Measurements from ENCODE around the gene CPSF4L. TPM values are rescaled to one million over a fixed set of nuclear protein-coding genes. Genes with fewer than 3 reads are reported as not detected.

The CPSF4L gene
- polyA plus RNA-seq, 2 of the 4 experiments (the other 2 are of a cell fraction): 0.13 TPM; not detected in 1

DNA sequence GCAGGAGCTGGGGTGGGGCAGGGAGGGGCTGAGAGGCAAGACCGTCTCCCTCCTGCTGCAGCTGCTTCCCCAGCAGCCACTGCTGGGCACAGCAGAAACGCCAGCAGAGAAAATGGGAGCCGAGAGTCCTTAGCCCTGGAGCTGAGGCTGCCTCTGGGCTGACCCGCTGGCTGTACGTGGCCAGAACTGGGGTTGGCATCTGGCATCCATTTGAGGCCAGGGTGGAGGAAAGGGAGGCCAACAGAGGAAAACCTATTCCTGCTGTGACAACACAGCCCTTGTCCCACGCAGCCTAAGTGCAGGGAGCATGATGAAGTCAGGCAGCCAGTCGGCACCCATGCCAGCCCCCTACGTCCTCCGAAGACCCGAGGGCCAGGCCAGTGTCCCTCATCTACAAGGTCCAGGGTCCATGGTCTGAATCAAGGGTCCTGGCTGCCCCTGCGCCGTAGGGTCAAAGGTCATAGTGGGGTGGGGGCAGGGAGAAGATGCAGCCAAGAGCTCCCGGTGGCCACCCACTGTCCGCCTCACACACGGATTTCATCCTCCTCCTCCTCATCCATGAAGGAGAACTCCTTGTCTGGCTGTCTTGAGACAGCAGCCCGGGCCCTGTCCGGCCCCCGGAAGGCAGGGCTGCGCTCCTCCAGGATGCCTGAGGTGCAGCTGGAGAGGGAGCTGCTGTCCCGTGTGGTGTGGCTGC lies 23.4 kb upstream of the CPSF4L start:
- WGBS (ENCODE audit: missing lambda C conversion rate): 86% methylated on average over 17 of the region's 20 CpGs
- peak overlapping the region in 1 of 2 experiments; percentile 46; a peak in 2 of 6 replicates for H3K27ac ChIP-seq
- ATAC-seq: no peak
- no peak for TF ChIP-seq CHD2 (IDR thresholded peaks at IDR 0.05; ENCODE audit: low read length, partially characterized antibody)
- TF ChIP-seq, protein P1, sequence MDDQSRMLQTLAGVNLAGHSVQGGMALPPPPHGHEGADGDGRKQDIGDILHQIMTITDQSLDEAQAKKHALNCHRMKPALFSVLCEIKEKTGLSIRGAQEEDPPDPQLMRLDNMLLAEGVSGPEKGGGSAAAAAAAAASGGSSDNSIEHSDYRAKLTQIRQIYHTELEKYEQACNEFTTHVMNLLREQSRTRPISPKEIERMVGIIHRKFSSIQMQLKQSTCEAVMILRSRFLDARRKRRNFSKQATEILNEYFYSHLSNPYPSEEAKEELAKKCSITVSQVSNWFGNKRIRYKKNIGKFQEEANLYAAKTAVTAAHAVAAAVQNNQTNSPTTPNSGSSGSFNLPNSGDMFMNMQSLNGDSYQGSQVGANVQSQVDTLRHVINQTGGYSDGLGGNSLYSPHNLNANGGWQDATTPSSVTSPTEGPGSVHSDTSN (IDR thresholded peaks at IDR 0.05): no peak
- TF ChIP-seq HEYL (CRISPR knock-in tag; IDR thresholded peaks at IDR 0.05): no peak
- TF ChIP-seq, protein P2, sequence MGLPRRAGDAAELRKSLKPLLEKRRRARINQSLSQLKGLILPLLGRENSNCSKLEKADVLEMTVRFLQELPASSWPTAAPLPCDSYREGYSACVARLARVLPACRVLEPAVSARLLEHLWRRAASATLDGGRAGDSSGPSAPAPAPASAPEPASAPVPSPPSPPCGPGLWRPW (IDR thresholded peaks at IDR 0.05): no peak
- TF ChIP-seq, protein P3, sequence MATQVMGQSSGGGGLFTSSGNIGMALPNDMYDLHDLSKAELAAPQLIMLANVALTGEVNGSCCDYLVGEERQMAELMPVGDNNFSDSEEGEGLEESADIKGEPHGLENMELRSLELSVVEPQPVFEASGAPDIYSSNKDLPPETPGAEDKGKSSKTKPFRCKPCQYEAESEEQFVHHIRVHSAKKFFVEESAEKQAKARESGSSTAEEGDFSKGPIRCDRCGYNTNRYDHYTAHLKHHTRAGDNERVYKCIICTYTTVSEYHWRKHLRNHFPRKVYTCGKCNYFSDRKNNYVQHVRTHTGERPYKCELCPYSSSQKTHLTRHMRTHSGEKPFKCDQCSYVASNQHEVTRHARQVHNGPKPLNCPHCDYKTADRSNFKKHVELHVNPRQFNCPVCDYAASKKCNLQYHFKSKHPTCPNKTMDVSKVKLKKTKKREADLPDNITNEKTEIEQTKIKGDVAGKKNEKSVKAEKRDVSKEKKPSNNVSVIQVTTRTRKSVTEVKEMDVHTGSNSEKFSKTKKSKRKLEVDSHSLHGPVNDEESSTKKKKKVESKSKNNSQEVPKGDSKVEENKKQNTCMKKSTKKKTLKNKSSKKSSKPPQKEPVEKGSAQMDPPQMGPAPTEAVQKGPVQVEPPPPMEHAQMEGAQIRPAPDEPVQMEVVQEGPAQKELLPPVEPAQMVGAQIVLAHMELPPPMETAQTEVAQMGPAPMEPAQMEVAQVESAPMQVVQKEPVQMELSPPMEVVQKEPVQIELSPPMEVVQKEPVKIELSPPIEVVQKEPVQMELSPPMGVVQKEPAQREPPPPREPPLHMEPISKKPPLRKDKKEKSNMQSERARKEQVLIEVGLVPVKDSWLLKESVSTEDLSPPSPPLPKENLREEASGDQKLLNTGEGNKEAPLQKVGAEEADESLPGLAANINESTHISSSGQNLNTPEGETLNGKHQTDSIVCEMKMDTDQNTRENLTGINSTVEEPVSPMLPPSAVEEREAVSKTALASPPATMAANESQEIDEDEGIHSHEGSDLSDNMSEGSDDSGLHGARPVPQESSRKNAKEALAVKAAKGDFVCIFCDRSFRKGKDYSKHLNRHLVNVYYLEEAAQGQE (IDR thresholded peaks at IDR 0.05): no peak
- TF ChIP-seq TP53 (CRISPR knock-in tag; IDR thresholded peaks at IDR 0.05): no peak
- TF ChIP-seq KDM1A (IDR thresholded peaks at IDR 0.05; ENCODE audit: low read depth): no peak
- TF ChIP-seq, protein P4, sequence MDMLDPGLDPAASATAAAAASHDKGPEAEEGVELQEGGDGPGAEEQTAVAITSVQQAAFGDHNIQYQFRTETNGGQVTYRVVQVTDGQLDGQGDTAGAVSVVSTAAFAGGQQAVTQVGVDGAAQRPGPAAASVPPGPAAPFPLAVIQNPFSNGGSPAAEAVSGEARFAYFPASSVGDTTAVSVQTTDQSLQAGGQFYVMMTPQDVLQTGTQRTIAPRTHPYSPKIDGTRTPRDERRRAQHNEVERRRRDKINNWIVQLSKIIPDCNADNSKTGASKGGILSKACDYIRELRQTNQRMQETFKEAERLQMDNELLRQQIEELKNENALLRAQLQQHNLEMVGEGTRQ (IDR thresholded peaks at IDR 0.05): no peak
- TF ChIP-seq NPAS2 (CRISPR knock-in tag; IDR thresholded peaks at IDR 0.05; ENCODE audit: borderline replicate concordance): no peak
- H3K4me2 ChIP-seq: no peak overlapping the region
- no peak overlapping the region for H3K4me3 ChIP-seq
- ChIA-PET POLR2A (interaction anchor here (0.6 kb wide), 1 partner anchor 26 kb away, joined by 3 read pairs; no protein-coding TSS in a partner anchor), CTCF (interaction anchor here (0.6 to 9.1 kb wide), 5 partner anchors 15 to 85 kb away, joined by 3 to 72 read pairs (median 5); no protein-coding TSS in a partner anchor)
- peaks cover 42% of the 10 kb centered on the region for H3K4me1 ChIP-seq
- FAIRE-seq: no peak
- no peaks in the 10 kb centered on the region for H3K9me3 ChIP-seq
- no peak for DNase-seq (ENCODE audit: low read depth in 1 of 2, low spot score in 1 of 2)

DNA sequence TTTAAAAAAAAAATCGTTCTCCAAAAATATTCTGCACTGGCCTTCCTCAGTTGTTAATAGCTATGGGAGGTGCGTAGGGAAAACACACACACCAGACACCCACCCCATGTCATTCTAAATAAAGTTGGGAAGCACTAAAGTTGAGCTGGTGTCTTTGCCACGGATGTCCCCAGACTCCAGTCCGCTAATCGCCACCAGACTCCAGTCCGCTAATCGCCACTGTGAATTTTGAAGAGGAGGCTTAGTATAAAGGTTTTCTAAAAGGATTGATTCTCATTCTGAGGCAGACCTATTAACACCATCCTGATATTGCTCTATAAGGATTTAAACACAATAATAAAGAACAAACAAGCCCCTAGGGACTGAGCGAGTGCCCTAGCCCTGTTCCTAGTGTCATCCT lies 22.7 kb upstream of the CPSF4L start:
- ChIA-PET CTCF (interaction anchor here (0.6 to 9.1 kb wide), 7 partner anchors 14 to 86 kb away, joined by 3 to 72 read pairs (median 4); no protein-coding TSS in a partner anchor), POLR2A (no interaction called here)
- FAIRE-seq (no peak), DNase-seq (ENCODE audit: low read depth in 1 of 2, low spot score in 1 of 2) (no peak), ATAC-seq (no peak)
- Histone ChIP-seq H3K27ac (no peak overlapping the region), H3K4me2 (no peak overlapping the region), H3K4me3 (no peak overlapping the region), H3K9me3 (no peaks in the 10 kb centered on the region), H3K4me1 (peaks cover 35% of the 10 kb centered on the region)
- WGBS (ENCODE audit: missing lambda C conversion rate): 81% methylated on average over 8 of the region's 8 CpGs
- TF ChIP-seq, protein P5, sequence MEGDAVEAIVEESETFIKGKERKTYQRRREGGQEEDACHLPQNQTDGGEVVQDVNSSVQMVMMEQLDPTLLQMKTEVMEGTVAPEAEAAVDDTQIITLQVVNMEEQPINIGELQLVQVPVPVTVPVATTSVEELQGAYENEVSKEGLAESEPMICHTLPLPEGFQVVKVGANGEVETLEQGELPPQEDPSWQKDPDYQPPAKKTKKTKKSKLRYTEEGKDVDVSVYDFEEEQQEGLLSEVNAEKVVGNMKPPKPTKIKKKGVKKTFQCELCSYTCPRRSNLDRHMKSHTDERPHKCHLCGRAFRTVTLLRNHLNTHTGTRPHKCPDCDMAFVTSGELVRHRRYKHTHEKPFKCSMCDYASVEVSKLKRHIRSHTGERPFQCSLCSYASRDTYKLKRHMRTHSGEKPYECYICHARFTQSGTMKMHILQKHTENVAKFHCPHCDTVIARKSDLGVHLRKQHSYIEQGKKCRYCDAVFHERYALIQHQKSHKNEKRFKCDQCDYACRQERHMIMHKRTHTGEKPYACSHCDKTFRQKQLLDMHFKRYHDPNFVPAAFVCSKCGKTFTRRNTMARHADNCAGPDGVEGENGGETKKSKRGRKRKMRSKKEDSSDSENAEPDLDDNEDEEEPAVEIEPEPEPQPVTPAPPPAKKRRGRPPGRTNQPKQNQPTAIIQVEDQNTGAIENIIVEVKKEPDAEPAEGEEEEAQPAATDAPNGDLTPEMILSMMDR (IDR thresholded peaks at IDR 0.05): no peak
- TF ChIP-seq ZC3H11A (IDR thresholded peaks at IDR 0.05): no peak
- no peak for TF ChIP-seq POLR2A (IDR thresholded peaks at IDR 0.05; ENCODE audit: low read length)
- TF ChIP-seq NFE2L2 (conservative IDR thresholded peaks at IDR 0.05; ENCODE audit: low read length): no peak
- no peak for TF ChIP-seq SREBF2 (IDR thresholded peaks at IDR 0.05)
- TF ChIP-seq CBX2 (IDR thresholded peaks at IDR 0.05; ENCODE audit: borderline replicate concordance, low read depth): no peak
- TF ChIP-seq, protein P2 (IDR thresholded peaks at IDR 0.05): no peak
- no peak for TF ChIP-seq TP53 (CRISPR knock-in tag; IDR thresholded peaks at IDR 0.05)
- no peak for TF ChIP-seq CEBPB (IDR thresholded peaks at IDR 0.05)
- TF ChIP-seq, protein P6, sequence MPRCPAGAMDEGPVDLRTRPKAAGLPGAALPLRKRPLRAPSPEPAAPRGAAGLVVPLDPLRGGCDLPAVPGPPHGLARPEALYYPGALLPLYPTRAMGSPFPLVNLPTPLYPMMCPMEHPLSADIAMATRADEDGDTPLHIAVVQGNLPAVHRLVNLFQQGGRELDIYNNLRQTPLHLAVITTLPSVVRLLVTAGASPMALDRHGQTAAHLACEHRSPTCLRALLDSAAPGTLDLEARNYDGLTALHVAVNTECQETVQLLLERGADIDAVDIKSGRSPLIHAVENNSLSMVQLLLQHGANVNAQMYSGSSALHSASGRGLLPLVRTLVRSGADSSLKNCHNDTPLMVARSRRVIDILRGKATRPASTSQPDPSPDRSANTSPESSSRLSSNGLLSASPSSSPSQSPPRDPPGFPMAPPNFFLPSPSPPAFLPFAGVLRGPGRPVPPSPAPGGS (IDR thresholded peaks at IDR 0.05): no peak
- no peak for TF ChIP-seq EHF (CRISPR knock-in tag; IDR thresholded peaks at IDR 0.05)
- no peak for TF ChIP-seq ESRRA (IDR thresholded peaks at IDR 0.05; ENCODE audit: borderline replicate concordance, low read length)
- TF ChIP-seq TFCP2L1 (CRISPR knock-in tag; IDR thresholded peaks at IDR 0.05): no peak
- TF ChIP-seq ZFP36 (IDR thresholded peaks at IDR 0.05; ENCODE audit: borderline replicate concordance, partially characterized antibody): no peak
- TF ChIP-seq, protein P7, sequence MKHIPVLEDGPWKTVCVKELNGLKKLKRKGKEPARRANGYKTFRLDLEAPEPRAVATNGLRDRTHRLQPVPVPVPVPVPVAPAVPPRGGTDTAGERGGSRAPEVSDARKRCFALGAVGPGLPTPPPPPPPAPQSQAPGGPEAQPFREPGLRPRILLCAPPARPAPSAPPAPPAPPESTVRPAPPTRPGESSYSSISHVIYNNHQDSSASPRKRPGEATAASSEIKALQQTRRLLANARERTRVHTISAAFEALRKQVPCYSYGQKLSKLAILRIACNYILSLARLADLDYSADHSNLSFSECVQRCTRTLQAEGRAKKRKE (CRISPR knock-in tag; IDR thresholded peaks at IDR 0.05; ENCODE audit: low read depth): no peak
- no peak for TF ChIP-seq ZNF302 (CRISPR knock-in tag; IDR thresholded peaks at IDR 0.05)
- no peak for TF ChIP-seq EHMT2 (IDR thresholded peaks at IDR 0.05; ENCODE audit: low read depth)
- TF ChIP-seq RFX5 (IDR thresholded peaks at IDR 0.05): no peak

Measured in A549 (cell line).